ENCODE measurements around the gene FUT9.

DNA sequence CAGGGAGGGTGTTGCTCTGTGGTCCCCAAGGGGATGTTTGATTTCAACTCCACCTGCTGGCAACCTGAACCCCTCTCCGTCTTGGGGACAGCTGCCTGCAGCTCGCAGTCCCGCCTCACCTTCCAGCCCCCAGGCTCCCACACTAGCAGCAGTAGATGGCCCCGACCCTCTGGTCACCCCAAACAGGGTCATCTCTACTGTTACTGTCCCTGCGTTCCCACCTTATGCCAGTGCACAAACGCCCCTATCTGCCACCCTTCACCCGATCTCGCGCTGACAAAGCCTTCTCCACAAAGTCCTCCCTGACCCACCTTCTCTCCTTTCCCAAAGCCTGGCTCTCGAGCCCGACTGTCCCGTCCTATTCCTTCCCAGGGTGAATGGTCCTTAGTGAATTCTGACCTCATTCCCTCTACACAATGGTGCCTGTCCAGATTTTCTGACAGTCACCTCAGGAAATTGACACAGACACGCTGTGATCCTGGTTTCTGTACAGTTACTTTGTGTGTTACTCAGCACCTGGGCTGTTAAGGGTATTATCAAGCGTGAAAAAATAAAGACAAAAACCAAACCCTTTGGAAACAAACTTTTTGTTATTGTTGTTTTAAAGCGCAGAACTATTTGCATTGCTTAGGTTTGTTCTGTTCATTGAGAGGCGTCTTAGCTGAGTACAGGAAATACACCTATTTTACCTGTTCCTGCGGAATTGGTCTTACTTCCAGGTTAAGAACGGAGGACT, 728 bp downstream of the FUT9 start:
- TF ChIP-seq CTCF (conservative IDR thresholded peaks at IDR 0.05; ENCODE audit: low read depth, low read length) (no peak), EZH2 (IDR thresholded peaks at IDR 0.05; ENCODE audit: low read length, unreplicated experiment) (no peak), EZH2phosphoT487 (IDR thresholded peaks at IDR 0.05; ENCODE audit: borderline replicate concordance, low read length) (no peak)

Data from PC-3 (cell line).